ENCODE data around the gene TTBK2. TPM values are rescaled to one million over a fixed set of nuclear protein-coding genes. Genes with fewer than 3 reads are reported as not detected.
"Not testable (repeated sequence)": the region's sequence is repeated elsewhere in the genome, so short reads cannot be mapped to it uniquely, and the experiment has no call there.

The TTBK2 gene
- total RNA-seq, 1 donor from 2014 or later: 20.6 TPM

DNA sequence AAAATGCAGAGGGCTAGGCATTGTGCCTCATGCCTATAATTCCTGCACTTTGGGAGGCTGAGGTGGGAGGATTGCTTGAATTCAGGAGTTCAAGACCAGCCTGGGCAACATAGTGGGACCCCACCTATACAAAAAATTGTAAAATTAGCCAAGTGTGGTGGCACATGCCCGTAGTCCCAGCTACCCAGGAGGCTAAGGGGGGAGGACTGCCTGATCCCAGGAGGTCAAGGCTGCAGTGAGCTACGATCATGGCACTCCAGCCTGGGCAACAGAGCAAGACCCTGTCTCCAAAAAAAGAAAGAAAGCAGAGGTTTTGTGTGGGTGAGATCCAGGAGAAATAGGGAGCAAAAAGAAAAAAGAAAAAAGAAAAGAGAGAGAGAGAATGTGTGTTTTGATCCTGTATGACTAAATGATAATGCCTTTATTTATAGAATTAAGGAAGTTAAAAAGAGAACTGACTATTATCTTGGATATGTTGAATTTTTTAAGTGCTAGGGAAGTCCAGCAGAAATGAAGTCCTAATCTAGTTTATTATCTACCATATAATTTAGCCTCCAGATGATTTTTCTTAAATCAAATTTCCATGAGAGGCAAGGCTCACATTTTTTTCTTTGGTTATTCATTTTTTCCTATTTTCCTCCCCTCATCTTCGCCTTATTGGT lies 4.8 kb downstream of the TTBK2 start:
- no peak for DNase-seq (ENCODE audit: missing footprints)
- no peak for ATAC-seq
- intact Hi-C loops (cut with DNase I): no loop called here

DNA sequence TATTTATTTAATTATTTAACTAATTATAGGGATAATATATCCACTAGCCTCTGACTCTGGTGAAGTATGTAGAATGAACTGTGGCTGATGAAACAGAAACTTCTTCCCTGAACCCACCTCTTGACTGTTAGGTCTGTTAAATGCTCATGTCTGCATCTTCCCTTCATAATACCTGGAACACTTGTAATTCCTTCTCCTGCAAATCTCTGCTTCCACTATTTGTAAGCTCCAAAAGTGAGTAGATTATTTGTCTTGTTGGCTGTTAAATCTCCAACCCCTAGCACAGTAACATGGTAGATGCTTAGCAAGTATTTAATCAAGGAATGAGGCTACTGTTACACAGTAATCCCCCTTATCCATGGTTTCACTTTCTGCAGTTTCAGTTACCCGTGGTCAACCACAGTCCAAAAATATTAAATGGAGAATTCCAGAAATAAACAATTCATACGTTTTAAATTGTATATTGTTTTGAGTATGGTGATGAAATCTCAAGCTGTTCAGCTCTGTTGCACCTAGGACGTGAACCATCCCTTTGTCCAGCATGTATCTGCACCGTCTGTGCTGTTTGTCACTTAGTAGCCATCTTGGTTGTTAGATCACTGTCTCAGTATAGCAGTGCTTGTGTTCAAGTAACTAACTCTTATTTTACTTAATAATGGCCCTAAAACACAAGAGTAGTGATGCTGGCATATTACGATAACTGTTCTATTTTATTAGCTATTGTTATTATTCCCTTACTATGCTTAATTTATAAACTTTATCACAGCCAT lies 5.7 kb downstream of the TTBK2 start:
- no peak for ATAC-seq
- no peak for DNase-seq (ENCODE audit: missing footprints)
- intact Hi-C loops (cut with DNase I): no loop called here

GRCh38 chr15:42911058-42911592 lies 9.5 kb downstream of the TTBK2 start:
- intact Hi-C loops (cut with DNase I): no loop called here
- DNase-seq (ENCODE audit: missing footprints) (no peak), ATAC-seq (no peak)

GRCh38 chr15:42908538-42908937 lies 12.0 kb downstream of the TTBK2 start:
- DNase-seq (ENCODE audit: missing footprints) (no peak), ATAC-seq (no peak)
- intact Hi-C loops (cut with DNase I): no loop called here

DNA sequence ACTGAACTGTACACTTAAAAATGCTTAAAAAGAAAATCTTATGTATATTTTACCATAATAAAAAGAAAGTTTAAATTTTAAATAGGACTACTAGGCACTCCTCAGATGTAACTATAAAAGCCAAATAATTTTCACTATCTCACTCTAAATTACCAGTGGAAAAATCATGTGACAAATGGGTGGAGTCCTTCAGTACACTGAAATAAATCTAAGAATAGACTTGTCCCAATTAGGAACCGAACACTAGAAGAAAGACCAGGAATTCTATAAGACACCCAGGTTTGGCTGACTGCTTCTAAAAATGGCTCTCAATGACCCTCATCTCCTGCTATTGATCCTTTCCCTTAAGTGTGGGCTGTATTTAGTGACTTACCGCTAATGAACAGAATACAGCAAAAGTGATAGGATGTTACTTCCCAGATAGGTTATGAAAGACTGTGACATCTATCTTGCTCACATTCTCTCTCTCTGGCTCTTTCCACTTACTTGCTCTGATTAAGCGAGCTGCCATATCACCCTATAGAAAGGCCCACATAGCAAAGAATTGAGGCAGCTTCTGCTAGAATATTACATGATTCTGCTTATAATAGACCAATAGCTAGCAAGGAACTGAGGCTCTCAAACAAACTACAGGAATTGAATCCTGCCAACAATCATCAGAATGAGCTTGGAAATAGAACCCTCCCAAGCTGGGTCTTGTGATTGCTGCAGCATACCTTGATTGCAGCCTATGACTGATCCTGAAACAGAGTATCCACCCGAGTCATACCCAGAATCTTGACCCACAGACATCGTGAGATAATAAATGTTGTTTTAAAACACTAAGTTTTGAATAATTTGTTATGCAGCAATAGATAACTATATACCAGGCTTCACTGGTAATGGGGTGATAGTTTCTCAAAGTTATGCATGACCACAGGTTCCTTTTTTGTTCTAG lies 16.9 kb downstream of the TTBK2 start:
- DNase-seq (ENCODE audit: missing footprints) (no peak), ATAC-seq (peak; percentile 8)
- intact Hi-C loops (cut with DNase I): no loop called here

DNA sequence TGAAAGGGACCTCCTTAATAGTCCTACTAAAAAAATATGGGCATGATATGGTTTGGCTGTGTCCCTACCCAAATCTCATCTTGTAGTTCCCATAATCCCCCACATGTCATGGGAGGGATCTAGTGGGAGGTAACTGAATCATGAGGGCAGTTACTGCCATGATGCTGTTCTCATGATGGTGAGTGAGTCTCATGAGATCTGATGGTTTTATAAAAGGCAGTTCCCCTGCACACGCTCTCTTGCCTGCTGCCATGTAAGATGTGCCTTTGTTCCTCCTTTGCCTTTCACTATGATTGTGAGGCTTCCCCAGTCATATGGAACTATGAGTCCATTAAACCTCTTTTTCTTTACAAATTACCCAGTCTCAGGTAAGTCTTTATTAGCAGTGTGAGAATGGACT lies 26.7 kb downstream of the TTBK2 start:
- ATAC-seq; DNase-seq (ENCODE audit: missing footprints); intact Hi-C loops (cut with DNase I): not testable (repeated sequence)

GRCh38 chr15:42891569-42891968 lies 29.0 kb downstream of the TTBK2 start:
- ATAC-seq (no peak), DNase-seq (ENCODE audit: missing footprints) (no peak)
- intact Hi-C loops (cut with DNase I): no loop called here

DNA sequence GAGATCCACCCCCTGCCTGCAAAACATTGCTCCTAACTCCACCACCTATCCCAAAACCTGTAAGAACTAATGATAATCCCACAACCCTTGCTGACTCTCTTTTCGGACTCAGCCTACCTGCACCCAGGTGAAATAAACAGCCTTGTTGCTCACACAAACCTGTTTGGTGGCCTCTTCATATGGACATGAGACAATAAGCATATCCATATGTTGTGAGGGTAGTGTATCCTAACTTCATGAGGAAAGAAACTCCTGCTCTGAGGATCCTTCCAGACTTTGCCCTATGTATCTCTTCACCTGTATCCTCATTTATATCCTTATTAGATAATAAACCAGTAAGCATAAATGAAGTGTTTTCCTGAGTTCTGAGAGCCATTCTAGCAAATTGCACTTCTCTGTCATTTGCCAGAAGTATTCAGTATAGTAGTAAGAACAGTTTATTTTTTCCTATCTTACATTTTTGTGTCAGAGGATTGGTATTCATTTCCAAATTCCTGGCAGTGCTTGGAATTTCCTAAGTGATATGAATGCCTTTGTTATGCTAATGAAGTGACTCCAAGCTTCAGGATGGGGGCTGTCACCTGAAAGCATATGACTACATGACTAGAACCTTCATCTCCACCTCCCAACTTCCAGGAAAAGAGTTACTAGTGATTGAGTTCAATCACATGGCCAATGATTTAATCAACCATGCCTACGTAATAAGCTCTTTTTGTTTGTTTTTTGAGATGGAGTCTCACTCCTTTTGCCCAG lies 30.2 kb downstream of the TTBK2 start:
- DNase-seq (ENCODE audit: missing footprints) (no peak), ATAC-seq (no peak)
- intact Hi-C loops (cut with DNase I): no loop called here

GRCh38 chr15:42887384-42887783 lies 33.2 kb downstream of the TTBK2 start:
- intact Hi-C loops (cut with DNase I); DNase-seq (ENCODE audit: missing footprints); ATAC-seq: not testable (repeated sequence)

DNA sequence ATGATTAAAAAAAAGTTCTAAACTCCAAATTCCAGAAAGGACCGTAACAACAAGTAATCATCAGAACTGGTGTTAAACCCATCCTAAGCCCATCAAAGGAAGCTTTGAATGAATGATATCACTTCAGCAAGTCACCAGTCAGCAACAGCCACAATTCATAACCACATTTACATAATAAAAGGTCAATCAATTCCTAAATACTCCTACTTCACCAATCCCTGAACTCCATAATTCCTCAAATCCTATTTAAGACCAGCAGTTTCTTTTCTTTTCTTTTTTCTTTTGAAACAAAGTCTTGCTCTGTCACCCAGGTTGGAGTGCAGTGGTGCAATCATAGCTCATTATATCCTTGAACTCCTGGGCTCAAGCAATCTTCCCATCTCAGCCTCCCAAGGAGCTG lies 40.5 kb downstream of the TTBK2 start:
- ATAC-seq (no peak), DNase-seq (ENCODE audit: missing footprints) (no peak)
- intact Hi-C loops (cut with DNase I): no loop called here

DNA sequence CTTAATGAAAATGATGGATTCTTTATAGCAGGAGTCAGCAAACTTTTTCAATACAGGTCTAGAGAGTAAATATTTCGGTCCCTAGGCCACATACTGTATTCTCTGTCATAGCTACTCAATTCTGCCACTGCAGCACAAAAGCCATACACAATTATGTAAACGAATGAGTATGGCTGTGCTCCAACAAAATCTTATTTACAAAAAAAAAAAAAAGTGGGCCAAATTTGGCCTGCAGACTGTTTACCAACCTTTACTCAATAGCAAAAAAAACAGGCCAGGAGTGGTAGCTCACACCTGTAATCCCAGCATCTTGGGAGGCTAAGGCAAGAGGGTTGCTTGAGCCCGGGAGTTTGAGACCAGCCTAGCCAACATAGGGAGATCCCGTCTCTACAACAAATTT lies 41.1 kb downstream of the TTBK2 start:
- ATAC-seq: no peak
- intact Hi-C loops (cut with DNase I): no loop called here
- no peak for DNase-seq (ENCODE audit: missing footprints)

DNA sequence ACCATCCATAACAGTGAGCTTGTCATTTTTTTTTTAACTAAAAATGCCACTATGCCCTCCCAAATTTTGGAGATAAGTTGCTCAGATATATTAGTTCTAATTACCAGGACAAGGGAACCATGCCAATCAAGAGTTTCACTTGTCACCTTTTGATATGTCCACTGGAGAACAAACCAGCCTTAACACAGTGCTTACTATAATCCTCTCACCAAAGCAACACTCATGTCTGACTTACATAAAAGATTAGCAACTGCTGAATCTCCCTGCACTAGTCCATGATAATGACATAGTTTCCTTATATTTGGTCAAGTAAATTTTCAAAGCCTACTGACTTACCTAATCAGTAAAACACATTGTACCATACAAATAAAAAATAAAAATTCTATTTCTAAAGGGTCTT lies 44.4 kb downstream of the TTBK2 start:
- ATAC-seq (no peak), DNase-seq (ENCODE audit: missing footprints) (no peak)
- intact Hi-C loops (cut with DNase I): no loop called here

- ATAC-seq: no peak
- intact Hi-C loops (cut with DNase I): no loop called here
- DNase-seq (ENCODE audit: missing footprints): no peak
These were observed 51.9 kb downstream of the TTBK2 start for GRCh38 chr15:42868683-42869082.

GRCh38 chr15:42863572-42864239 lies 56.9 kb downstream of the TTBK2 start:
- intact Hi-C loops (cut with DNase I): no loop called here
- DNase-seq (ENCODE audit: missing footprints): no peak

DNA sequence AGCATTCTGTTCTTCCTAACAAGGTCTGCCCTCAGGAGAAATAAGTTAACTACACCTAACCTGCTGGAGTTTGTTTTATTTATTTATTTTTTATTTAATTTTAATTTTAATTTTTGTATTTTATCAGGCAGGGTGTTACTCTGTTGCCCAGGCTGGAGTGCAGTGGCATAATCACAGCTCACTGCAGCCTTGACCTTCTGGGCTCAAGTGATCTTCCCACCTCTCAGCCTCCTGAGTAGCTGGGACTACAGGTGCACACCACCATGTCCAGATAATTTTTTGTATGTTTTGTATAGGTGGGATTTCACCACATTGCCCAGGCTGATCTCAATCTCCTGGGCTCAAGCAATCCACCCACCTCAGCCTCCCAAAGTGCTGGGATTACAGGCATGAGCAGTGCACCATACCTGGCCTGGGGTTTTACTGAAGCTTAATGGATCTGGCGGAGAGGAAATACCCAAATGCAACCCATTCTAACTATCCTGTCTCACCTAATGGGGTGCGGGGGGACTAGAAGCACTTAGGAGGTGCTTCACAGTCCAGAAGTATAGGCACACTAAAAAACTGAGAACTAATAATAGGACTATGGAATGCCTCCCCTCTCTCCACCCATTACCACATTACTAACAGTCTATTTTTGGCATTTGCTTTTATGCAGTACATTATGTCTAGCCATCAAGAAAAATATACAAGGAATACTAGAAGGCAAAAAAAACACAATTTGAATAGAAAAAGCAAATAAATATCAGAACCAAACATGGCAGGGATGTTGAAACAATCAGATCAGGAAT lies 61.4 kb downstream of the TTBK2 start:
- intact Hi-C loops (cut with DNase I): no loop called here
- ATAC-seq (peak; percentile 80), DNase-seq (ENCODE audit: missing footprints) (no peak)

More at GRCh38 chr15:42863572-42864239, 56.9 kb downstream of the TTBK2 start:
- ATAC-seq: no peak

- intact Hi-C loops (cut with DNase I): no loop called here
- no peak for DNase-seq (ENCODE audit: missing footprints)
- ATAC-seq: no peak
These were observed 62.0 kb downstream of the TTBK2 start for GRCh38 chr15:42858540-42858939.

DNA sequence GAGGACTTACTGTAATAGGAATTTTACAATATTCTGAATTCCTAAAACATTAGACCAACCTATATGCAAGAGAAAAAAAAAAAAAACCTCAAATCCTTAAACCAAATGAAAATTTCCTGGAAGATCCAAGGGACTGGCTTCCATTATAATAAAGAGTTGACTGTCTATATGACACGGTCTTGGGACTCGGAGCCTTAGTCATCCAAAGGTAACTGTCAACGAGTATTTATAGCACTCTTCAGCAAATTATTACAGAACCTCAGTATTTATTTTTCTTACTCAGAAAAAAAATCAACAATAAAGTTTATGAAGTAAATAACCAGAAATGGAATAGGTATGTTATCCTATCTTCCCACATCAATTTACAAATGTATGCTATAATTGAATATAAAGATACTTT lies 66.0 kb downstream of the TTBK2 start:
- no peak for ATAC-seq
- no peak for DNase-seq (ENCODE audit: missing footprints)
- intact Hi-C loops (cut with DNase I): no loop called here

Data from Right ventricle myocardium inferior (tissue), 1 donor.